ENCODE data around the gene BCL7C. TPM values are rescaled to one million over a fixed set of nuclear protein-coding genes. Genes with fewer than 3 reads are reported as not detected.
A peak's percentile ranks its signal among the peaks of the same experiment; 100 is the strongest.

BCL7C gene
- total and polyA plus RNA-seq, 8 donors: 9.2 to 29.3 (median 11.2) TPM

DNA sequence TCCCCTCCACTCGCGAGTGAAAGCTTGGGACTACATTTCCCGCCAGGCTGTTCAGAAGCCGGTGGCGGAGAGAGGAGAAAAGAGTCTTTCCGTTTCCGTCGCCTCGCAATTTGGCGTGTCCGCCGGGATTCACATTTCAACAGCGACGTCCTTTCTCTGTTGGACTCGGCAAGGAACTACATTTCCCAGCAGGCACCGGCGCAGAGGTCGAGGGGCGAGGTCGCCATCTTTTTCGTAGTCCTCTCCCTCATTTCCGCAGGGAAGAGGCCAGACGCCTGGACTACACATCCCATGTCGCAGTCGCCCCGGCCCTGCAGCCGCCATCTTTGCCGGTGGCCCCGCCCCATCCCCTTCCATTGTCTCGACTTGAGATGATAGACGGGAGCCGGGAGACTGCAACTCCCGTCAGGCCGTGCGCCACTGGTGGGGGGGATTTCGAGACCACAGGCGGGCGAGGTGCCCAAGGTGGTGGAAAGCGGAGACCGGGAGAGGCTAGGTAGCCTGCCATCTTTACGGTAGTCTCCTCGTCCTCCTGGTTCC lies 28.6 kb upstream of the BCL7C start:
- H3K4me3 ChIP-seq: peak overlapping the region; percentile 33 to 70 (median 51)
- H3K36me3 ChIP-seq: no peaks in the 10 kb centered on the region
- DNase-seq (peak; percentile 94 to 100 (median 100)), ATAC-seq (peak; percentile 76 to 87 (median 80)), FAIRE-seq (peak; percentile 98)
- H3K4me1 ChIP-seq: no peaks in the 10 kb centered on the region
- WGBS, 2 donors: 0% methylated on average over 42 of the region's 42 CpGs
- TF ChIP-seq, protein P1, sequence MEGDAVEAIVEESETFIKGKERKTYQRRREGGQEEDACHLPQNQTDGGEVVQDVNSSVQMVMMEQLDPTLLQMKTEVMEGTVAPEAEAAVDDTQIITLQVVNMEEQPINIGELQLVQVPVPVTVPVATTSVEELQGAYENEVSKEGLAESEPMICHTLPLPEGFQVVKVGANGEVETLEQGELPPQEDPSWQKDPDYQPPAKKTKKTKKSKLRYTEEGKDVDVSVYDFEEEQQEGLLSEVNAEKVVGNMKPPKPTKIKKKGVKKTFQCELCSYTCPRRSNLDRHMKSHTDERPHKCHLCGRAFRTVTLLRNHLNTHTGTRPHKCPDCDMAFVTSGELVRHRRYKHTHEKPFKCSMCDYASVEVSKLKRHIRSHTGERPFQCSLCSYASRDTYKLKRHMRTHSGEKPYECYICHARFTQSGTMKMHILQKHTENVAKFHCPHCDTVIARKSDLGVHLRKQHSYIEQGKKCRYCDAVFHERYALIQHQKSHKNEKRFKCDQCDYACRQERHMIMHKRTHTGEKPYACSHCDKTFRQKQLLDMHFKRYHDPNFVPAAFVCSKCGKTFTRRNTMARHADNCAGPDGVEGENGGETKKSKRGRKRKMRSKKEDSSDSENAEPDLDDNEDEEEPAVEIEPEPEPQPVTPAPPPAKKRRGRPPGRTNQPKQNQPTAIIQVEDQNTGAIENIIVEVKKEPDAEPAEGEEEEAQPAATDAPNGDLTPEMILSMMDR (IDR thresholded peaks at IDR 0.05): no peak
- intact Hi-C loops (cut with DNase I): no loop called here
- H3K27ac ChIP-seq: peak overlapping the region; percentile 78 to 95 (median 88)
- H3K27me3 ChIP-seq: no peaks in the 10 kb centered on the region
- H3K9me3 ChIP-seq: no peaks in the 10 kb centered on the region

DNA sequence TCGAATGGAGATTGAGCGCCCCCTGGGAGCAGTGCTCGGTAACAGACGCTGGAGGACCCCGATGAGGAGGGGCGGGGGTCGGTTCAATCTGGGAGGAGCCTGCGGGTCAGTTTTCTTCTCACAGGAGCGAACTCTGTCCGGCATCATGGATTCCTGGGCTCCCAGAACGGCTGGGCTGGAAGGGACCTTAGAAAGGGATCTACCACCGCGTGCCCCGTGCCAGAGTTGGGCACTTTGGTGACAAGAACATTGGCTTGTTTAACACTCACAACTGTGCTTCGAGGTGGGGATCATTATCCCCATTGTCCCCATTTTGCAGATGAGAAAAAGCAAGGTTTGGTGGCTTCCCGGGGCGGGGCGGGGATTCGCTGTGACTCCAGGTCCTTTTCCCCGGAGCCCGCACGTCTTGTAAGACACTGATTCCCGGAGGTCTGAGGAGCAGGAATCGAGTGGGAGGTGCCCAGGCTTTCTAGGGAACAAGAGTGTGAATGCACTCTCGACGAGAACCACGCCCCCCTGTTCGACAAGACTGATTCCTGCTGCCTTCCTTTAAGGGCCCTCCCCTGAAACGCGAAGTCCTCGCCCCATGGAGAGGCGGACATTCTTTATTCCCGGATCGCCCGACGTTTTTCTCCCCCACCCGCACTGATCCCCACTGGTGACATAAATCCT lies 28.0 kb upstream of the BCL7C start:
- 0% methylated on average over 35 to 37 of the region's 37 CpGs for whole genome bisulfite sequencing, 2 donors
- FAIRE-seq: no peak
- intact Hi-C loops (cut with DNase I): no loop called here

DNA sequence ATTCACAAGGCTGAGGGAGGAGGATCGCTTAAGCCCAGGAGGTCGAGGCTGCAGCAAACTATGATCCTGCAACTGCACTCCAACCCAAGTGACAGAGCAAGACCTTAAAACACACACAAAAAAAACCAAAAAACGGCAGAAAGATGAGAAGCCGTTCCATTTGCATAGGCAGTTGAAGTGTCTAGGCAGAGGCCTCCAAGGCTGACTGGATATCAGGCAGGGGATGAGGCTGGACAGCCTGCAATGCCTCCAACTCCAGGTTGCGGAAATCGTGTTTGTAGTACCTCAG lies 27.5 kb upstream of the BCL7C start:
- WGBS, 2 donors: 19 to 20% methylated on average over 6 of the region's 6 CpGs
- intact Hi-C loops (cut with DNase I): no loop called here
- FAIRE-seq (no peak), ATAC-seq (no peak), DNase-seq (no peak)
- TF ChIP-seq, protein P1 (IDR thresholded peaks at IDR 0.05): peak in 1 of 4 donors; percentile 74
- Histone ChIP-seq H3K4me3 (peak overlapping the region in 3 of 4 donors; percentile 33 to 70 (median 62)), H3K27ac (peak overlapping the region in 3 of 4 donors; percentile 71 to 95 (median 92)), H3K4me1 (no peaks in the 10 kb centered on the region), H3K27me3 (no peaks in the 10 kb centered on the region), H3K36me3 (no peaks in the 10 kb centered on the region), H3K9me3 (no peaks in the 10 kb centered on the region)

More for the DNA sequence above, 28.0 kb upstream of the BCL7C start:
- TF ChIP-seq, protein P1 (IDR thresholded peaks at IDR 0.05): peak; percentile 5 to 81 (median 76)
- Histone ChIP-seq H3K4me1 (no peaks in the 10 kb centered on the region), H3K9me3 (no peaks in the 10 kb centered on the region), H3K36me3 (no peaks in the 10 kb centered on the region), H3K4me3 (peak overlapping the region; percentile 3 to 70 (median 48)), H3K27ac (peak overlapping the region; percentile 71 to 95 (median 85)), H3K27me3 (no peaks in the 10 kb centered on the region)
- peak; percentile 89 to 93 (median 92) for DNase-seq
- peak; percentile 35 to 57 (median 48) for ATAC-seq

DNA sequence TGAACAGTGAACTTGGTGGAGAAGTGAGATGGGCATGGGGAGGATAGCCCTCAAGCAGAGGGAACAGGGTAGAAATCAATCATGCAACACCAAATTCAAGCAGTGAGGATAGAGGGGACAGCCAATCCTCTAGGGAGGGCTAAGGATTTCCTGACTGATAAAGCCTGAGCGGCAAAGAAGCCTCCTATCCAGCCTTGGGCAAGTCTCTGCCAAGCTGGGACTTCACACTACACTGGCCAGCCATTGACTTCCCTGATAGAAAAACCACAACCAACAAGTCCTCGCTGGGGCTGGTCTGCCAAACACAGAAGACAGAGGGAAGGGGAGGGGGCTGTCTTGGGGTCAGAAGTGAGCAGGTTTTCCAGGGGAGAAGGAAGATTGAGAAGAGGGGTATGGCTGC lies 27.0 kb upstream of the BCL7C start:
- FAIRE-seq (no peak), ATAC-seq (no peak), DNase-seq (no peak)
- H3K4me1 ChIP-seq: no peaks in the 10 kb centered on the region
- H3K4me3 ChIP-seq: no peak overlapping the region
- H3K9me3 ChIP-seq: no peaks in the 10 kb centered on the region
- 73 to 77% methylated on average over 2 of the region's 2 CpGs for WGBS, 2 donors
- H3K27me3 ChIP-seq: no peaks in the 10 kb centered on the region
- H3K36me3 ChIP-seq: no peaks in the 10 kb centered on the region
- TF ChIP-seq, protein P1 (IDR thresholded peaks at IDR 0.05): no peak
- intact Hi-C loops (cut with DNase I): no loop called here
- H3K27ac ChIP-seq: no peak overlapping the region

DNA sequence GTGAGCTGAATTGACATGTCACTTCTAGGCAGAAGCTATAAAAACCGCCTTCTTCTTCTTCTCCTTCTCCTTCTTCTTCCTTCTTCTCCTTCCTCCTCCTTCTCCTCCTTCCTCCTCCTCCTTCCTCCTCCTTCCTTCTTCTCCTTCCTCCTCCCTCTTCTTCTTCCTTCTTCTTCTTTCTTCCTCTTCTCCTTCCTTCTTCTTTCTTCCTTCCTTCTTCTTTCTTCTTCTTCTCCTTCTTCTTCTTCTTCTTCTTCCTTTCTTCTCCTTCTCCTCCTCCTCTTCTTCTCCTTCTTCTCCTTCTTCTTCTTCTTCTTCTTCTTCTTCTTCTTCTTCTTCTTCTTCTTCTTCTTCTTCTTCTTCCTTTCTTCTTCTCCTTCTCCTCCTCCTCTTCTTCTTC lies 24.7 kb upstream of the BCL7C start:
- DNase-seq (no peak), ATAC-seq (no peak), FAIRE-seq (no peak)
- TF ChIP-seq, protein P1 (IDR thresholded peaks at IDR 0.05): no peak
- no peaks in the 10 kb centered on the region for H3K9me3 ChIP-seq
- H3K27me3 ChIP-seq: no peaks in the 10 kb centered on the region
- intact Hi-C loops (cut with DNase I): loop anchor here in 2 of 3 donors (5.0 to 10.0 kb wide), 2 partner anchors 71 to 254 kb away; no protein-coding TSS in a partner anchor
- H3K4me1 ChIP-seq: no peaks in the 10 kb centered on the region
- H3K36me3 ChIP-seq: no peaks in the 10 kb centered on the region
- WGBS, 2 donors: 65 to 78% methylated on average over 1 of the region's 1 CpG
- H3K27ac ChIP-seq: no peak overlapping the region
- H3K4me3 ChIP-seq: no peak overlapping the region

All from pancreas (tissue), 10 donors.